ENCODE measurements around the gene TCP11X1. TPM values are rescaled to one million over a fixed set of nuclear protein-coding genes. Genes with fewer than 3 reads are reported as not detected.
"Not testable (repeated sequence)": the region's sequence is repeated elsewhere in the genome, so short reads cannot be mapped to it uniquely, and the experiment has no call there.

Gene TCP11X1
- total RNA-seq (2014; rRNA removed) (not detected in 2 replicates), Bru-seq, nascent RNA (not detected), BruChase-seq, experiment 1, labeled RNA remaining after a 6-hour chase (not detected), BruChase-seq, experiment 2, labeled RNA remaining after a 2-hour chase (not detected)
- long read RNA-seq, result 0 reads

- ATAC-seq; H3K27ac ChIP-seq (ENCODE audit: low read length); H3K27me3 ChIP-seq (ENCODE audit: low read length); POLR2A ChIA-PET (ENCODE audit: unreplicated experiment); H4K20me1 ChIP-seq (ENCODE audit: low read length); H3K4me2 ChIP-seq (ENCODE audit: low read length); H3K79me2 ChIP-seq (ENCODE audit: low read length); BruUV-seq (replicated peaks); H3K9me3 ChIP-seq (ENCODE audit: low read length); H2AFZ ChIP-seq (ENCODE audit: low read length); H3K9me2 ChIP-seq (replicated peaks; ENCODE audit: low read length); DNase-seq; H3K9ac ChIP-seq (ENCODE audit: low read length); intact Hi-C loops (cut with micrococcal nuclease); CTCF ChIA-PET; H3K4me3 ChIP-seq (ENCODE audit: low read length); H3F3A ChIP-seq (ENCODE audit: low read length, unreplicated experiment); H3K36me3 ChIP-seq (ENCODE audit: low read depth, low read length); H3K4me1 ChIP-seq (ENCODE audit: insufficient read depth, low read length): not testable (repeated sequence)
Observed at GRCh38 chrX:102214986-102215385, at the start of gene TCP11X1. TCP11X1 (plus strand) TSS chrX:102215301.

GRCh38 chrX:102185967-102186720, 29.0 kb upstream of the TCP11X1 start:
- H3K4me3 ChIP-seq (ENCODE audit: low read length), result no peak overlapping the region
- no peaks in the 10 kb centered on the region for H3K36me3 ChIP-seq (ENCODE audit: low read depth, low read length)
- ATAC-seq, result no peak
- ChIA-PET CTCF (no interaction called here), POLR2A (ENCODE audit: unreplicated experiment) (no interaction called here)
- H3K4me1 ChIP-seq (ENCODE audit: insufficient read depth, low read length), result no peaks in the 10 kb centered on the region
- H3F3A ChIP-seq (ENCODE audit: low read length, unreplicated experiment), result no peaks in the 10 kb centered on the region
- no peak overlapping the region for H3K9ac ChIP-seq (ENCODE audit: low read length)
- intact Hi-C loops (cut with micrococcal nuclease), result no loop called here
- H4K20me1 ChIP-seq (ENCODE audit: low read length), result no peaks in the 10 kb centered on the region
- TF ChIP-seq EZH2phosphoT487 (IDR thresholded peaks at IDR 0.05; ENCODE audit: borderline replicate concordance, low read length) (no peak), CTCF (conservative IDR thresholded peaks at IDR 0.05; ENCODE audit: low read depth, low read length) (no peak), EZH2 (IDR thresholded peaks at IDR 0.05; ENCODE audit: low read length, unreplicated experiment) (no peak)
- H2AFZ ChIP-seq (ENCODE audit: low read length), result no peak overlapping the region
- no peaks in the 10 kb centered on the region for H3K9me2 ChIP-seq (replicated peaks; ENCODE audit: low read length)
- no peaks in the 10 kb centered on the region for H3K9me3 ChIP-seq (ENCODE audit: low read length)
- H3K79me2 ChIP-seq (ENCODE audit: low read length), result no peaks in the 10 kb centered on the region
- no peak overlapping the region for H3K4me2 ChIP-seq (ENCODE audit: low read length)
- BruUV-seq (replicated peaks), result no TSS peak
- H3K27ac ChIP-seq (ENCODE audit: low read length), result no peak overlapping the region
- H3K27me3 ChIP-seq (ENCODE audit: low read length), result no peaks in the 10 kb centered on the region
- no peak for DNase-seq

- BruUV-seq (replicated peaks); DNase-seq; intact Hi-C loops (cut with micrococcal nuclease); H3K9ac ChIP-seq (ENCODE audit: low read length); H3K27me3 ChIP-seq (ENCODE audit: low read length); H3K4me3 ChIP-seq (ENCODE audit: low read length); H3K79me2 ChIP-seq (ENCODE audit: low read length); H3K36me3 ChIP-seq (ENCODE audit: low read depth, low read length); H3K9me2 ChIP-seq (replicated peaks; ENCODE audit: low read length); H3F3A ChIP-seq (ENCODE audit: low read length, unreplicated experiment); H3K9me3 ChIP-seq (ENCODE audit: low read length); H3K4me1 ChIP-seq (ENCODE audit: insufficient read depth, low read length); CTCF ChIA-PET; H3K4me2 ChIP-seq (ENCODE audit: low read length); H3K27ac ChIP-seq (ENCODE audit: low read length); POLR2A ChIA-PET (ENCODE audit: unreplicated experiment); H2AFZ ChIP-seq (ENCODE audit: low read length); H4K20me1 ChIP-seq (ENCODE audit: low read length): not testable (repeated sequence)
- ATAC-seq, result peak; percentile 55
Observed at GRCh38 chrX:102207940-102208339, 7.2 kb upstream of the TCP11X1 start.

GRCh38 chrX:102216497-102216896, 1.4 kb downstream of the TCP11X1 start:
- ATAC-seq, result 0 out of 2 replicates have a peak, but pooled peaks have one; percentile 24
- POLR2A ChIA-PET (ENCODE audit: unreplicated experiment); DNase-seq; CTCF ChIA-PET; H4K20me1 ChIP-seq (ENCODE audit: low read length); H3K4me3 ChIP-seq (ENCODE audit: low read length); H3K9me3 ChIP-seq (ENCODE audit: low read length); H3K9me2 ChIP-seq (replicated peaks; ENCODE audit: low read length); H3K9ac ChIP-seq (ENCODE audit: low read length); H3F3A ChIP-seq (ENCODE audit: low read length, unreplicated experiment); BruUV-seq (replicated peaks); H3K79me2 ChIP-seq (ENCODE audit: low read length); intact Hi-C loops (cut with micrococcal nuclease); H2AFZ ChIP-seq (ENCODE audit: low read length); H3K36me3 ChIP-seq (ENCODE audit: low read depth, low read length); H3K27ac ChIP-seq (ENCODE audit: low read length); H3K4me1 ChIP-seq (ENCODE audit: insufficient read depth, low read length); H3K27me3 ChIP-seq (ENCODE audit: low read length); H3K4me2 ChIP-seq (ENCODE audit: low read length): not testable (repeated sequence)

GRCh38 chrX:102235678-102236077, 20.6 kb downstream of the TCP11X1 start:
- H3F3A ChIP-seq (ENCODE audit: low read length, unreplicated experiment); POLR2A ChIA-PET (ENCODE audit: unreplicated experiment); CTCF ChIA-PET; DNase-seq; H3K4me1 ChIP-seq (ENCODE audit: insufficient read depth, low read length); H3K27me3 ChIP-seq (ENCODE audit: low read length); H3K9ac ChIP-seq (ENCODE audit: low read length); H3K4me2 ChIP-seq (ENCODE audit: low read length); H3K36me3 ChIP-seq (ENCODE audit: low read depth, low read length); H3K27ac ChIP-seq (ENCODE audit: low read length); ATAC-seq; H3K4me3 ChIP-seq (ENCODE audit: low read length); H4K20me1 ChIP-seq (ENCODE audit: low read length); H2AFZ ChIP-seq (ENCODE audit: low read length); H3K79me2 ChIP-seq (ENCODE audit: low read length); H3K9me3 ChIP-seq (ENCODE audit: low read length); BruUV-seq (replicated peaks); intact Hi-C loops (cut with micrococcal nuclease); H3K9me2 ChIP-seq (replicated peaks; ENCODE audit: low read length): not testable (repeated sequence)

- H3K9me3 ChIP-seq (ENCODE audit: low read length); CTCF ChIA-PET; ATAC-seq; H3K4me1 ChIP-seq (ENCODE audit: insufficient read depth, low read length); H3K4me2 ChIP-seq (ENCODE audit: low read length); H3K36me3 ChIP-seq (ENCODE audit: low read depth, low read length); H3K27ac ChIP-seq (ENCODE audit: low read length); H3K4me3 ChIP-seq (ENCODE audit: low read length); H4K20me1 ChIP-seq (ENCODE audit: low read length); intact Hi-C loops (cut with micrococcal nuclease); DNase-seq; BruUV-seq (replicated peaks); H3K27me3 ChIP-seq (ENCODE audit: low read length); H3K79me2 ChIP-seq (ENCODE audit: low read length); H3F3A ChIP-seq (ENCODE audit: low read length, unreplicated experiment); H2AFZ ChIP-seq (ENCODE audit: low read length); H3K9ac ChIP-seq (ENCODE audit: low read length); H3K9me2 ChIP-seq (replicated peaks; ENCODE audit: low read length); POLR2A ChIA-PET (ENCODE audit: unreplicated experiment): not testable (repeated sequence)
Observed at GRCh38 chrX:102240265-102240664, 25.2 kb downstream of the TCP11X1 start.
